ENCODE results near the gene MPPED1.

- TF ChIP-seq CTCF (IDR thresholded peaks at IDR 0.05), result no peak
- no peak for TF ChIP-seq POLR2A (IDR thresholded peaks at IDR 0.05)
Observed at GRCh38 chr22:43505896-43506295, 94.1 kb downstream of the MPPED1 start.

Data from body of pancreas (tissue), 4 donors.